Transverse colon (tissue), 4 donors: ENCODE data around the gene CCDC7. TPM values are rescaled to one million over a fixed set of nuclear protein-coding genes. Genes with fewer than 3 reads are reported as not detected.
"Not testable (repeated sequence)": the region's sequence is repeated elsewhere in the genome, so short reads cannot be mapped to it uniquely, and the experiment has no call there.

Experiments used
- DNase-seq: peaks from one replicate; pipeline ENCODE4 v3.0.0-alpha.2; 2019
- H3K27ac ChIP-seq, 4 donors: fragments of 200-600 bp; sonication (generic); 2 replicates each; pipeline ENCODE4 v1.5.1; 2016 to 2018; ENCODE audit warnings: inconsistent platforms in 4 of 4
- H3K27me3 ChIP-seq: fragments of 200-600 bp; sonication (generic); 2 replicates; pipeline ENCODE4 v1.5.1; 2017; ENCODE audit warnings: inconsistent platforms
- H3K36me3 ChIP-seq, 4 donors: fragments of 200-600 bp; sonication (generic); 2 replicates each; pipeline ENCODE4 v1.5.1; 2017 to 2019; ENCODE audit warnings: inconsistent platforms in 4 of 4
- H3K4me1 ChIP-seq, 4 donors: fragments of 200-600 bp; sonication (generic); 2 replicates each; pipeline ENCODE4 v1.5.1; 2017 to 2020; ENCODE audit warnings: inconsistent platforms in 4 of 4
- H3K4me3 ChIP-seq, 4 donors: fragments of 200-600 bp; sonication (generic); 1 replicate in 1 of 4; 2 replicates in 3 of 4; pipeline versions ENCODE4 v1.5.1 to v1.6.1; 2017 to 2019; ENCODE audit warnings: inconsistent platforms in 4 of 4
- H3K9me3 ChIP-seq, 2 donors: fragments of 200-600 bp; sonication (generic); 2 replicates each; pipeline ENCODE4 v1.5.1; 2017 to 2019; ENCODE audit warnings: inconsistent platforms in 2 of 2
- CTCF ChIP-seq, 5 experiments: fragments of 200-600 bp in 3 of 5; fragments of 450-650 bp in 2 of 5; sonication (generic) in 3 of 5; IDR thresholded peaks; 1 replicate in 2 of 5; 2 replicates in 3 of 5; pipeline ENCODE4 v1.5.1; 2016 to 2017; ENCODE audit warnings: antibody characterized with exemption in 5 of 5, inconsistent platforms in 3 of 5, mild to moderate bottlenecking in 2 of 5, moderate library complexity in 1 of 5
- EP300 ChIP-seq: sonication (generic); formaldehyde crosslinking; IDR thresholded peaks from one replicate; pipeline ENCODE4 v1.6.1; 2017; ENCODE audit warnings: antibody characterized with exemption, low read depth
- POLR2A ChIP-seq: fragments of 450-650 bp; IDR thresholded peaks from one replicate; pipeline ENCODE4 v1.6.1; 2016; ENCODE audit warnings: antibody characterized with exemption, mild to moderate bottlenecking, moderate library complexity
- POLR2AphosphoS5 ChIP-seq, 3 donors: sonication (generic); formaldehyde crosslinking; IDR thresholded peaks; one replicate each; pipeline ENCODE4 v1.6.1; 2016; ENCODE audit warnings: antibody characterized with exemption in 3 of 3
- WGBS, 2 donors: methylation state at CpG; one replicate each; pipeline ENCODE4 v1.1.5; 2018; ENCODE audit warnings: low coverage in 1 of 2; 5-methylcytosine and 5-hydroxymethylcytosine counted together
- in situ Hi-C, 4 donors: fragments of 200-750 bp; cut with MboI; loops; one replicate each; pipeline versions ENCODE4 v1.15.0 to v1.15.1; 2017; ENCODE audit warnings: low sequenced_read_pairs in 3 of 4, low pct_ligation_motif_present in 1 of 4, low pct_unique_long_range_greater_than_20kb in 1 of 4
- intact Hi-C: fragments of 100-400 bp; cut with DNase I; formaldehyde crosslinking; loops from one replicate; pipeline ENCODE4 v1.15.1; 2023; ENCODE audit warnings: low total_unique reads
- total RNA-seq, 4 donors: library from RNA; depleted of rRNA; stranded (reverse); fragments of >200 nt; gene quantifications; one replicate each; pipeline ENCODE4 v1.1.0, GENCODE V29; 2016

Gene CCDC7
- total RNA-seq, 4 donors from 2014 or later: 4.8 to 17.6 (median 13.3) TPM

GRCh38 chr10:32687116-32687515 lies 241.2 kb downstream of the CCDC7 start:
- in situ Hi-C loops: no loop called here

GRCh38 chr10:32687546-32687945 lies 241.6 kb downstream of the CCDC7 start:
- 50 to 65% methylated on average over 1 to 2 of the region's 2 CpGs for WGBS, 2 donors
- H3K9me3 ChIP-seq: no peaks in the 10 kb centered on the region
- no peak overlapping the region for H3K27ac ChIP-seq
- TF ChIP-seq POLR2AphosphoS5 (IDR thresholded peaks at IDR 0.05): no peak
- TF ChIP-seq CTCF (IDR thresholded peaks at IDR 0.05): no peak
- TF ChIP-seq EP300: no peak
- no peak for TF ChIP-seq POLR2A
- H3K4me1 ChIP-seq: no peaks in the 10 kb centered on the region
- no peak overlapping the region for H3K4me3 ChIP-seq
- H3K27me3 ChIP-seq: no peaks in the 10 kb centered on the region
- H3K36me3 ChIP-seq: no peaks in the 10 kb centered on the region
- intact Hi-C loops: no loop called here
- no peak for DNase-seq
- in situ Hi-C loops: no loop called here

More at GRCh38 chr10:32687116-32687515, 241.2 kb downstream of the CCDC7 start:
- Histone ChIP-seq H3K4me3 (no peak overlapping the region), H3K27me3 (no peaks in the 10 kb centered on the region), H3K9me3 (no peaks in the 10 kb centered on the region), H3K27ac (no peak overlapping the region), H3K4me1 (no peaks in the 10 kb centered on the region), H3K36me3 (no peaks in the 10 kb centered on the region)
- DNase-seq: no peak
- intact Hi-C loops: no loop called here
- TF ChIP-seq CTCF (IDR thresholded peaks at IDR 0.05) (no peak), EP300 (no peak), POLR2AphosphoS5 (IDR thresholded peaks at IDR 0.05) (no peak), POLR2A (no peak)

GRCh38 chr10:32692174-32692573 lies 246.2 kb downstream of the CCDC7 start:
- WGBS, 2 donors: 0 to 71% methylated on average over 1 of the region's 1 CpG
- no peak for DNase-seq
- TF ChIP-seq CTCF (IDR thresholded peaks at IDR 0.05): no peak
- TF ChIP-seq EP300: no peak
- TF ChIP-seq POLR2A: no peak
- Histone ChIP-seq H3K9me3 (no peaks in the 10 kb centered on the region), H3K36me3 (no peaks in the 10 kb centered on the region), H3K4me3 (no peak overlapping the region), H3K27me3 (no peaks in the 10 kb centered on the region), H3K27ac (no peak overlapping the region), H3K4me1 (no peaks in the 10 kb centered on the region)
- intact Hi-C loops (no loop called here), in situ Hi-C loops (no loop called here)

- H3K27me3 ChIP-seq: no peaks in the 10 kb centered on the region
- no peak for TF ChIP-seq EP300
- no peak for TF ChIP-seq CTCF (IDR thresholded peaks at IDR 0.05)
- no peak for TF ChIP-seq POLR2AphosphoS5 (IDR thresholded peaks at IDR 0.05)
- no peak for DNase-seq
- no peak overlapping the region for H3K4me3 ChIP-seq
- H3K27ac ChIP-seq: no peak overlapping the region
- in situ Hi-C loops (no loop called here), intact Hi-C loops (no loop called here)
- H3K9me3 ChIP-seq: no peaks in the 10 kb centered on the region
- no peaks in the 10 kb centered on the region for H3K4me1 ChIP-seq
- H3K36me3 ChIP-seq: no peaks in the 10 kb centered on the region
- 89 to 97% methylated on average over 4 of the region's 4 CpGs for WGBS, 2 donors
Observed at GRCh38 chr10:32693441-32693979, 247.6 kb downstream of the CCDC7 start.

GRCh38 chr10:32699683-32700082 lies 253.7 kb downstream of the CCDC7 start:
- DNase-seq, H3K27ac ChIP-seq, H3K27me3 ChIP-seq, H3K9me3 ChIP-seq, intact Hi-C loops, in situ Hi-C loops, H3K4me1 ChIP-seq, H3K4me3 ChIP-seq, H3K36me3 ChIP-seq: not testable (repeated sequence)
- 89 to 100% methylated on average over 2 of the region's 2 CpGs for WGBS, 2 donors
